Measurements from ENCODE around the gene IPO5. TPM values are rescaled to one million over a fixed set of nuclear protein-coding genes. Genes with fewer than 3 reads are reported as not detected.

The IPO5 gene
- total and polyA plus RNA-seq, 2 of the 8 experiments (the other 6 are each of a cell fraction or from before 2014, with no cell fraction given): 143 to 410 TPM

- H3K14ac ChIP-seq (ENCODE audit: insufficient read length): no peak overlapping the region
- FAIRE-seq (no peak), DNase-seq (ENCODE audit: low read depth in 1 of 2, low spot score in 2 of 2) (no peak)
- no peak overlapping the region for H4K91ac ChIP-seq (replicated peaks; ENCODE audit: insufficient read length, low read length)
- no peak overlapping the region for H3K56ac ChIP-seq (replicated peaks; ENCODE audit: insufficient read length, low read depth, low read length)
- no peak overlapping the region for H3K9ac ChIP-seq (replicated peaks in 1 of 4; ENCODE audit: extremely low read depth in 1 of 4, low read depth in 3 of 4, low read length in 3 of 4)
- ChIA-PET POLR2A (ENCODE audit: partially characterized antibody) (no interaction called here), CTCF (ENCODE audit: partially characterized antibody) (interaction anchor here (0.5 to 1.3 kb wide), 4 partner anchors 29 to 364 kb away, joined by 3 read pairs; no protein-coding TSS in a partner anchor)
- no peak overlapping the region for H3K4me2 ChIP-seq (ENCODE audit: insufficient read depth in 1 of 2, low read depth in 2 of 2, low read length in 2 of 2)
- no peak overlapping the region for H2BK20ac ChIP-seq (ENCODE audit: low read length)
- no peak overlapping the region for H3K18ac ChIP-seq (ENCODE audit: extremely low read depth, low read length)
- H3K27me3 ChIP-seq (replicated peaks in 1 of 4; ENCODE audit: control insufficient read depth in 3 of 4, extremely low read depth in 1 of 4, insufficient read depth in 3 of 4, low read length in 3 of 4): no peaks in the 10 kb centered on the region
- H2AFZ ChIP-seq (ENCODE audit: low read length): no peak overlapping the region
- H3K23me2 ChIP-seq (ENCODE audit: low read depth, low read length): no peaks in the 10 kb centered on the region; the same call in 1 of the 2 replicates
- no peaks in the 10 kb centered on the region for H3K79me2 ChIP-seq (ENCODE audit: control insufficient read depth in 1 of 2, insufficient read depth in 2 of 2, low read length in 2 of 2)
- no peak overlapping the region for H3K23ac ChIP-seq (ENCODE audit: insufficient read length)
- H3K27ac ChIP-seq (ENCODE audit: low read depth, low read length): no peak overlapping the region
- H2BK5ac ChIP-seq (ENCODE audit: low read depth, low read length): no peak overlapping the region
- no peak overlapping the region for H2AK5ac ChIP-seq (ENCODE audit: low read depth, low read length)
- 89% methylated on average over 9 of the region's 9 CpGs; no CpG with 5 or more reads in 1 of the 2 experiments for WGBS, 2 experiments (ENCODE audit: extremely low coverage in 1 of 2, insufficient coverage in 1 of 2, insufficient read length in 1 of 2, insufficient replicate concordance in 2 of 2, low coverage in 1 of 2, low lambda C conversion rate in 2 of 2, missing lambda C conversion rate in 1 of 2)
- TF ChIP-seq SRF (IDR thresholded peaks at IDR 0.05; ENCODE audit: low read depth, low read length) (no peak), CHD1 (IDR thresholded peaks at IDR 0.05; ENCODE audit: low read depth, low read length) (no peak), TAF1 (IDR thresholded peaks at IDR 0.05; ENCODE audit: low read depth, low read length) (no peak), SAP30 (IDR thresholded peaks at IDR 0.05; ENCODE audit: insufficient read depth, insufficient replicate concordance, low read length) (no peak), TBP (IDR thresholded peaks at IDR 0.05; ENCODE audit: low read depth, low read length) (no peak), SUZ12 (IDR thresholded peaks at IDR 0.05; ENCODE audit: low read length) (no peak), NANOG (IDR thresholded peaks at IDR 0.05; ENCODE audit: insufficient read depth, low read depth, low read length, poor library complexity, severe bottlenecking) (no peak), CEBPB (IDR thresholded peaks at IDR 0.05; ENCODE audit: low read depth, low read length) (no peak), SP2 (IDR thresholded peaks at IDR 0.05; ENCODE audit: low read length) (no peak), ATF2 (IDR thresholded peaks at IDR 0.05; ENCODE audit: low read length) (no peak), POLR2A (IDR thresholded peaks at IDR 0.05; ENCODE audit: control extremely low read depth in 1 of 2, low read depth in 2 of 2, low read length in 2 of 2) (no peak)
- no peak overlapping the region for H3K4ac ChIP-seq (replicated peaks; ENCODE audit: insufficient read length, low read depth, low read length)
- H3K79me1 ChIP-seq (ENCODE audit: low read depth, low read length): no peaks in the 10 kb centered on the region
- H3K9me3 ChIP-seq (ENCODE audit: insufficient read depth in 2 of 2, low read depth in 1 of 2, low read length in 1 of 2): no peaks in the 10 kb centered on the region
- H2BK15ac ChIP-seq (ENCODE audit: low read length): no peak overlapping the region
- peaks cover 0 to 2% (median 0%) of the 10 kb centered on the region in 4 experiments; a peak in 1 of 7 replicates for H3K4me1 ChIP-seq (replicated peaks in 1 of 4; ENCODE audit: control insufficient read depth in 3 of 4, insufficient read depth in 4 of 4, low read length in 3 of 4)
- no peaks in the 10 kb centered on the region for H3K36me3 ChIP-seq (ENCODE audit: control insufficient read depth in 2 of 4, insufficient read depth in 4 of 4, low read length in 3 of 4)
- no peak overlapping the region for H3K4me3 ChIP-seq (ENCODE audit: extremely low read depth in 1 of 4, insufficient read depth in 2 of 4, low read depth in 3 of 4, low read length in 4 of 4)
- H2BK12ac ChIP-seq (ENCODE audit: low read depth, low read length): no peak overlapping the region
- H4K20me1 ChIP-seq (replicated peaks in 1 of 2; ENCODE audit: control insufficient read depth in 1 of 2, insufficient read depth in 2 of 2, low read length in 2 of 2): no peaks in the 10 kb centered on the region
- no peak overlapping the region for H4K8ac ChIP-seq (ENCODE audit: extremely low read depth, insufficient read depth, low read length)
- no peak overlapping the region for H4K5ac ChIP-seq (ENCODE audit: insufficient read length, low read depth, low read length)
- no peak overlapping the region for H2BK120ac ChIP-seq (replicated peaks; ENCODE audit: low read depth, low read length)
These were observed 115.0 kb downstream of the IPO5 start for GRCh38 chr13:98068521-98068920.
